Measurements from ENCODE around the gene IL17REL.
"Not testable (repeated sequence)": the region's sequence is repeated elsewhere in the genome, so short reads cannot be mapped to it uniquely, and the experiment has no call there.

The IL17REL gene

GRCh38 chr22:49951986-49952896 is 60.3 kb downstream of the IL17REL start:
- Mint-ChIP-seq H3K27me3 (no peaks in the 10 kb centered on the region), H3K27ac (ENCODE audit: low read depth) (no peak overlapping the region), H3K9me3 (no peaks in the 10 kb centered on the region), H3K4me3 (no peak overlapping the region), H3K4me1 (no peaks in the 10 kb centered on the region), H3K36me3 (ENCODE audit: insufficient read depth) (peaks cover 1% of the 10 kb centered on the region)
- DNase-seq (ENCODE audit: low spot score in 2 of 2) (no peak), ATAC-seq (replicated peaks; ENCODE audit: extremely low read depth, poor library complexity, severe bottlenecking) (no peak)

GRCh38 chr22:49951678-49951985 is 60.9 kb downstream of the IL17REL start:
- no peaks in the 10 kb centered on the region for H3K4me1 Mint-ChIP-seq
- no peaks in the 10 kb centered on the region for H3K36me3 Mint-ChIP-seq (ENCODE audit: insufficient read depth)
- no peak overlapping the region for H3K4me3 Mint-ChIP-seq
- DNase-seq (ENCODE audit: low spot score in 2 of 2): no peak
- no peak overlapping the region for H3K27ac Mint-ChIP-seq (ENCODE audit: low read depth)
- H3K27me3 Mint-ChIP-seq: no peaks in the 10 kb centered on the region
- H3K9me3 Mint-ChIP-seq: no peaks in the 10 kb centered on the region
- ATAC-seq (replicated peaks; ENCODE audit: extremely low read depth, poor library complexity, severe bottlenecking): no peak

- ATAC-seq (replicated peaks; ENCODE audit: extremely low read depth, poor library complexity, severe bottlenecking) (no peak), DNase-seq (ENCODE audit: low spot score in 2 of 2) (no peak)
- Mint-ChIP-seq H3K36me3 (ENCODE audit: insufficient read depth) (no peaks in the 10 kb centered on the region), H3K27ac (ENCODE audit: low read depth) (no peak overlapping the region), H3K4me3 (no peak overlapping the region), H3K4me1 (no peaks in the 10 kb centered on the region), H3K27me3 (no peaks in the 10 kb centered on the region), H3K9me3 (no peaks in the 10 kb centered on the region)
Observed at GRCh38 chr22:49951000-49951677, 61.4 kb downstream of the IL17REL start.

- Mint-ChIP-seq H3K27ac (ENCODE audit: low read depth) (no peak overlapping the region), H3K36me3 (ENCODE audit: insufficient read depth) (no peaks in the 10 kb centered on the region)
Observed at GRCh38 chr22:49950396-49950994, 62.1 kb downstream of the IL17REL start.

GRCh38 chr22:49949914-49950292 is 62.7 kb downstream of the IL17REL start:
- peaks cover 7% of the 10 kb centered on the region for H3K4me1 Mint-ChIP-seq
- no peaks in the 10 kb centered on the region for H3K9me3 Mint-ChIP-seq
- peaks cover 1% of the 10 kb centered on the region for H3K36me3 Mint-ChIP-seq (ENCODE audit: insufficient read depth)
- no peak for ATAC-seq (replicated peaks; ENCODE audit: extremely low read depth, poor library complexity, severe bottlenecking)
- no peak overlapping the region for H3K4me3 Mint-ChIP-seq
- no peaks in the 10 kb centered on the region for H3K27me3 Mint-ChIP-seq
- no peak for DNase-seq (ENCODE audit: low spot score in 2 of 2)
- H3K27ac Mint-ChIP-seq (ENCODE audit: low read depth): no peak overlapping the region

More at GRCh38 chr22:49950396-49950994, 62.1 kb downstream of the IL17REL start:
- no peak for DNase-seq (ENCODE audit: low spot score in 2 of 2)
- H3K4me3 Mint-ChIP-seq: no peak overlapping the region
- no peaks in the 10 kb centered on the region for H3K9me3 Mint-ChIP-seq
- no peaks in the 10 kb centered on the region for H3K27me3 Mint-ChIP-seq
- peaks cover 4% of the 10 kb centered on the region for H3K4me1 Mint-ChIP-seq
- ATAC-seq (replicated peaks; ENCODE audit: extremely low read depth, poor library complexity, severe bottlenecking): no peak

GRCh38 chr22:49948958-49949913 is 63.3 kb downstream of the IL17REL start:
- H3K4me1 Mint-ChIP-seq: peaks cover 7% of the 10 kb centered on the region
- H3K27ac Mint-ChIP-seq (ENCODE audit: low read depth): no peak overlapping the region
- ATAC-seq (replicated peaks; ENCODE audit: extremely low read depth, poor library complexity, severe bottlenecking): no peak

GRCh38 chr22:49948116-49948957 is 64.2 kb downstream of the IL17REL start:
- H3K4me3 Mint-ChIP-seq: no peak overlapping the region
- H3K27ac Mint-ChIP-seq (ENCODE audit: low read depth): no peak overlapping the region
- H3K9me3 Mint-ChIP-seq: no peaks in the 10 kb centered on the region
- H3K36me3 Mint-ChIP-seq (ENCODE audit: insufficient read depth): peaks cover 1% of the 10 kb centered on the region
- no peak for ATAC-seq (replicated peaks; ENCODE audit: extremely low read depth, poor library complexity, severe bottlenecking)
- H3K4me1 Mint-ChIP-seq: peaks cover 7% of the 10 kb centered on the region
- no peak for DNase-seq (ENCODE audit: low spot score in 2 of 2)
- H3K27me3 Mint-ChIP-seq: no peaks in the 10 kb centered on the region

More at GRCh38 chr22:49948958-49949913, 63.3 kb downstream of the IL17REL start:
- H3K4me3 Mint-ChIP-seq: no peak overlapping the region
- no peaks in the 10 kb centered on the region for H3K27me3 Mint-ChIP-seq
- no peaks in the 10 kb centered on the region for H3K9me3 Mint-ChIP-seq
- DNase-seq (ENCODE audit: low spot score in 2 of 2): no peak
- H3K36me3 Mint-ChIP-seq (ENCODE audit: insufficient read depth): peaks cover 1% of the 10 kb centered on the region

- H3K27me3 Mint-ChIP-seq: no peaks in the 10 kb centered on the region
- DNase-seq (ENCODE audit: low spot score in 2 of 2): no peak
- no peak for ATAC-seq (replicated peaks; ENCODE audit: extremely low read depth, poor library complexity, severe bottlenecking)
- H3K4me1 Mint-ChIP-seq: peaks cover 7% of the 10 kb centered on the region
- H3K4me3 Mint-ChIP-seq: no peak overlapping the region
- H3K27ac Mint-ChIP-seq (ENCODE audit: low read depth): no peak overlapping the region
- no peaks in the 10 kb centered on the region for H3K9me3 Mint-ChIP-seq
- peaks cover 1% of the 10 kb centered on the region for H3K36me3 Mint-ChIP-seq (ENCODE audit: insufficient read depth)
Observed at GRCh38 chr22:49947296-49947622, 65.3 kb downstream of the IL17REL start.

- ATAC-seq (replicated peaks; ENCODE audit: extremely low read depth, poor library complexity, severe bottlenecking) (no peak), DNase-seq (ENCODE audit: low spot score in 2 of 2) (no peak)
- Mint-ChIP-seq H3K4me1 (peaks cover 7% of the 10 kb centered on the region), H3K27me3 (no peaks in the 10 kb centered on the region), H3K9me3 (no peaks in the 10 kb centered on the region), H3K36me3 (ENCODE audit: insufficient read depth) (peaks cover 1% of the 10 kb centered on the region), H3K27ac (ENCODE audit: low read depth) (no peak overlapping the region), H3K4me3 (no peak overlapping the region)
Observed at GRCh38 chr22:49946612-49947295, 65.8 kb downstream of the IL17REL start.

GRCh38 chr22:49945042-49945794 is 67.3 kb downstream of the IL17REL start:
- DNase-seq (ENCODE audit: low spot score in 2 of 2) (peak in 1 of 2 donors; percentile 65), ATAC-seq (replicated peaks; ENCODE audit: extremely low read depth, poor library complexity, severe bottlenecking) (peak; percentile 34)
- not testable (repeated sequence) for H3K4me3 Mint-ChIP-seq; H3K27me3 Mint-ChIP-seq; H3K36me3 Mint-ChIP-seq (ENCODE audit: insufficient read depth); H3K9me3 Mint-ChIP-seq
- Mint-ChIP-seq H3K4me1 (peaks cover 13% of the 10 kb centered on the region), H3K27ac (ENCODE audit: low read depth) (peak overlapping the region; percentile 83)
